Bronchial epithelial cell (primary cell): ENCODE measurements around the gene NFATC3. TPM values are rescaled to one million over a fixed set of nuclear protein-coding genes. Genes with fewer than 3 reads are reported as not detected.
A peak's percentile ranks its signal among the peaks of the same experiment; 100 is the strongest.

Source experiments
- DNase-seq: peaks from one replicate; pipeline ENCODE4 v3.0.0-alpha.2; 2010; ENCODE audit warnings: low read depth
- FAIRE-seq: peaks from 2 replicates; lab custom pipeline; 2011; peaks lifted over from hg19 to GRCh38; lab: Jason Lieb, UNC
- H3K27me3 ChIP-seq: 2 replicates; pipeline ENCODE4 v1.5.1; 2011; ENCODE audit warnings: low read length; ENCODE audit not compliant: control insufficient read depth, insufficient read depth
- H3K36me3 ChIP-seq: 2 replicates; pipeline ENCODE4 v1.5.1; 2011; ENCODE audit warnings: low read length; ENCODE audit not compliant: control insufficient read depth, insufficient read depth
- H3K4me3 ChIP-seq: 2 replicates; pipeline ENCODE4 v1.5.1; 2011; ENCODE audit warnings: mild to moderate bottlenecking, low read depth, low read length, control low read depth
- total RNA-seq: library from RNA; depleted of rRNA; stranded (reverse); fragments of >200 nt; gene quantifications from 2 replicates; pipeline ENCODE4 v1.2.1, GENCODE V29; 2014
- TF ChIP-seq, protein P1 (sequence below): IDR thresholded peaks from 2 replicates; pipeline ENCODE4 v1.5.1; 2011; ENCODE audit warnings: mild to moderate bottlenecking, moderate library complexity, low read length, control low read depth, inconsistent platforms; ENCODE audit not compliant: insufficient read depth, severe bottlenecking

Gene NFATC3
- total RNA-seq, 1 donor from 2014 or later, result 5.8 TPM

DNA sequence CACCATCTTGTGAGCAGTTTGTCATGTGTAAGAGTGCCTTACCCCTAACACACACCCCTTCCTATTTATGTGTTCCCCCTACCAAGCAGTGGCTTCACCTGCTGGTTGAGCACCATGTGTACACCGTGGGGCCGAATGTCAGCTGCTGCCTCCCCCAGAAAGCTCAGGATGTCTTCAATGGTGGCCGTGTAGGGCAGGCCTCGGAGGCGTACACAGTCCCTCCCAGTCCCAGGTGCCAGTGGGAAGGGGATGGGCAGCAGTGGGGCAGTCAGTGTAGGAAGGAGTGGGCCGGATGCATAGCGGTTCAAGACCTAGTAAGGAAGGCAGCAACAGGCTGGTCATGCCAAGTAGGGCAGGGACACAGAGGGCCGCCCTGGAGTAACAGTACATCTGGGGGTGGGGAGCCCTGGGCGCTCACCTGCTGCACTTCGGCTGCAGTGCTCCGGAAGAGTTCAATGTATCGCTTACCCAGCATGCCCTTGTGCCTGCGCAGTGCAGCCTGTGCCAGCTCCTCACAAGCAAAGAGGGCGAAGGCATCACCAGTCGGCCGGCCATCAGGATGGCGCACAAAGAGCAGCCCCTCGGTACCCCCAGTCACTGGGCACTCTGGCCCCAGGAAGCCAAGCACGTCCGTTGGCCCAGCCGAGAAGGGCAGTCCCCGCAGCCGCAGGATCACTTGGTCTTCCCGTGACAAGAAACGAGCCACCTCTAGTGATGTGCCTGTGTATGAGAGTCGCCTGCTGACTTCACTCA is 146.4 kb downstream of the NFATC3 start:
- no peak for FAIRE-seq
- peaks cover 35% of the 10 kb centered on the region for H3K36me3 ChIP-seq

DNA sequence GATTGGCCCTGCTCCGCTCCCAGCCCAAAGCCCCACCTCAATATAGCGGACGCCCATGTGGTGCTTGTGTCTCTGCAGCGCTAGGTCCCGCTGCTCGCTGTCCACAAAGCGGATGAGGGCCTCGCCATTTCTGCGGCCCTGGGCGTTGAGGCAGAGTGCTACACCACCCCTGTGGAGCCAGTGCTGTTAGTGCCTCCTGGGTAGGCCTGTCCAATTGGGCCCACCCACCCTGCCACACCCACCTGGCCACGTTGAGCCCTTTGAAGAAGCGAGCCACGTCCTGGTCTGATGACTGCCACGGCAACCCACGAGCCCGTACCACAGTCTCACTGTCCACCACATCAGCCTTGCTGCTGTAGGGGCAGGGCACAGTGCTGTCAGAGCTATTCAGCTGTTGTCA is 147.2 kb downstream of the NFATC3 start:
- FAIRE-seq (no peak), DNase-seq (no peak)
- no peak overlapping the region for H3K4me3 ChIP-seq
- H3K27me3 ChIP-seq, result no peaks in the 10 kb centered on the region
- TF ChIP-seq, protein P1, sequence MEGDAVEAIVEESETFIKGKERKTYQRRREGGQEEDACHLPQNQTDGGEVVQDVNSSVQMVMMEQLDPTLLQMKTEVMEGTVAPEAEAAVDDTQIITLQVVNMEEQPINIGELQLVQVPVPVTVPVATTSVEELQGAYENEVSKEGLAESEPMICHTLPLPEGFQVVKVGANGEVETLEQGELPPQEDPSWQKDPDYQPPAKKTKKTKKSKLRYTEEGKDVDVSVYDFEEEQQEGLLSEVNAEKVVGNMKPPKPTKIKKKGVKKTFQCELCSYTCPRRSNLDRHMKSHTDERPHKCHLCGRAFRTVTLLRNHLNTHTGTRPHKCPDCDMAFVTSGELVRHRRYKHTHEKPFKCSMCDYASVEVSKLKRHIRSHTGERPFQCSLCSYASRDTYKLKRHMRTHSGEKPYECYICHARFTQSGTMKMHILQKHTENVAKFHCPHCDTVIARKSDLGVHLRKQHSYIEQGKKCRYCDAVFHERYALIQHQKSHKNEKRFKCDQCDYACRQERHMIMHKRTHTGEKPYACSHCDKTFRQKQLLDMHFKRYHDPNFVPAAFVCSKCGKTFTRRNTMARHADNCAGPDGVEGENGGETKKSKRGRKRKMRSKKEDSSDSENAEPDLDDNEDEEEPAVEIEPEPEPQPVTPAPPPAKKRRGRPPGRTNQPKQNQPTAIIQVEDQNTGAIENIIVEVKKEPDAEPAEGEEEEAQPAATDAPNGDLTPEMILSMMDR, result no peak
- peaks cover 35% of the 10 kb centered on the region for H3K36me3 ChIP-seq

More for the DNA sequence above, 146.4 kb downstream of the NFATC3 start:
- Histone ChIP-seq H3K27me3 (no peaks in the 10 kb centered on the region), H3K4me3 (no peak overlapping the region)
- no peak for DNase-seq
- TF ChIP-seq, protein P1, result no peak

DNA sequence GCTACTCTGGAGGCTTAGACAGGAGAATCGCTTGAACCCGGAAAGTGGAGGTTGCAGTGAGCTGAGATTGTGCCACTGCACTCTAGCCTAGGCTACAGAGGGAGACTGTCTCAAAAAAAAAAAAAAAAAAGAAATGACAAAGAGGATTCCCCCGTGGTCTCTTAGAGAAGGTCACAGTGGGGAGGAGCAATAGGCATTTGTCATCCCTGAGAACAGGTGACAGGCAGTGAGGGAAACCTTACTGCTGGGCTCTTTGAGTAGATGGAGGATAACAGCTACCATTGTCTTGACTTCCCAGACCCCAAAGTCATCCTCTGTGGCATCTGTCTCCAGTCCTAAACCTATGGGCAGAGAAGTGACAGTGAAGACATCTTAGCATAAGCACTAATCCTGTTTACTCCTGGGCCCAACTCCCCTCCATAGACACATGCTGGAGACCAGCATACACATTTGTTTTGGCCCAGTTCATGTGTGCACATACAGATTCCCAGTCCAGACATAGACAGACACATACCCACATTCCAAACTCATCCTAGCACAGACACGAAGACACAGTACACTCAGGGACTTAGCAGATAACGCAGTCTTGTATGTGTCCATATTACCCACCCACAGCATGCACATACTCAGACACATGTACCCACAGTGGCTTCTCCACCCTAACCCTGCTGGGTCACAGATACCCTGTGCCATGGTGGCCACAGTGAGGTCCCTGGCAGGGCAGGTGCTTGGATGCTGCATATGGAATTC is 148.1 kb downstream of the NFATC3 start:
- TF ChIP-seq, protein P1, result no peak
- Histone ChIP-seq H3K36me3 (peaks cover 34% of the 10 kb centered on the region), H3K4me3 (peak overlapping the region; percentile 88), H3K27me3 (no peaks in the 10 kb centered on the region)
- DNase-seq (no peak), FAIRE-seq (peak; percentile 40)

DNA sequence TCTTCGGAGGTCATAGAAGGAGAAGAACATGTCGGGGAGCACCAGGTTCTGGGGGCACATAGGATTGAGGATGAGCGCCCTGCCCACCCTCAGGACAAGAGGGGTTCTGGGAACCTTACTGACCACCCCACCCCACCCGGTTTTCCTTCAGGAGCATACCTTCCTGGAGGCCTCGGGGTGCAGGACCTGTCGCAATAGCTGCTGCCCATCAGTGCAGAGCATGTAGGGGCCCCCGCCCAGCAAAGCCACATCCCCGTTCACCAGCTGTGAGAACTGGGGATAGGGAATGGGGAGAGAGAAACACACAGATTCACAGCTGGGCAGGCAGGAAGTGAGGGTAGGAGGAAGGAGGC is 148.6 kb downstream of the NFATC3 start:
- peak overlapping the region; percentile 88 for H3K4me3 ChIP-seq
- FAIRE-seq (no peak), DNase-seq (no peak)
- H3K36me3 ChIP-seq, result peaks cover 34% of the 10 kb centered on the region
- H3K27me3 ChIP-seq, result no peaks in the 10 kb centered on the region
- TF ChIP-seq, protein P1, result no peak

DNA sequence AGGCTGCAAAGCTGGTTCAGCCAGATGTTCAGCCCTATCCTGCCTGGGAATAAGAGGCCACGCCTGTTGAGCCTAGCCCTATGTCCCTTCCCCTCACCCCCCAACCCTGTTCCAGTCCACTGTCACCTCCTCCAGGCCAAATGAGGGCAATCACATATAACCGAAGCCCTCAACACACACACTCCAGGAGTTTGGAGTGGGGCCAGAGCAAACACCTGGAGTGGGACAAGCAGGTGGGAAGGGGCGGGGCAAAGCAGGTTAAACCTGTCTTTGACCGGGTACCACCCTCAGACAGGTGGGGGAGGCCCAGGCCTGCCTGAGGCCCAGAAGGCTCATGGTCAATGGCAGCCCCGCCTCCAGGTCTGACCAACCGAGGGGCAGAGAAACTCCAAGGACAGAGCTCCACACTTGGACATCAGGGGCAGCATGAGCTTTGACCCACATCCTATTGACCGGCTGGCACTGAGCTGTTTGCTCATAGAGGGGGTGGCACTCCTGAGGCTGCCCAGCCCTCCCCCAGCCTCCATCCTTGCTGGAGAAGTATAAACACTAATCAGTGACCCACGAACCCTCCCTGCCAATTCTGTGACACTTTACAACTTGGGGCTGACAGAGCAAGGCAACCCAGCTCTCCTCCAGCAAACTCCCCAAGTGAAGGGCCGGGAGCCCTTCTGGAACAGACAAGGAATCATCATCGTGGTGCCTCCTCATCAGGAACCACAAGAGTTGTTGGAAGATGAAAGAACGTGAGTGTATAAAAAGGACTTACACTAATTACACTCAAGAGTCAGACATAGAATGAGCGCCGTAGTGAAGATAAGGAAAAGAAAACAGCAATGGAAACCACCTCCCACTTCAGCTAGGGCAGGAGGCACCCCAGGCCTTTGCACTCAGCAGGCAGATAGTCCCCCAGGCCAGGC is 149.3 kb downstream of the NFATC3 start:
- Histone ChIP-seq H3K4me3 (peak overlapping the region; percentile 88), H3K36me3 (peaks cover 31% of the 10 kb centered on the region), H3K27me3 (no peaks in the 10 kb centered on the region)
- TF ChIP-seq, protein P1, result no peak
- peak; percentile 79 for DNase-seq
- FAIRE-seq, result peak; percentile 55
